SKM-1 (cell line): ENCODE data around the gene KCNIP4.

Experiments used
- DNase-seq: peaks from one replicate; lab custom pipeline; 2025; ENCODE audit not compliant: unreplicated experiment; lab: John Stamatoyannopoulos, UW

Gene KCNIP4

DNA sequence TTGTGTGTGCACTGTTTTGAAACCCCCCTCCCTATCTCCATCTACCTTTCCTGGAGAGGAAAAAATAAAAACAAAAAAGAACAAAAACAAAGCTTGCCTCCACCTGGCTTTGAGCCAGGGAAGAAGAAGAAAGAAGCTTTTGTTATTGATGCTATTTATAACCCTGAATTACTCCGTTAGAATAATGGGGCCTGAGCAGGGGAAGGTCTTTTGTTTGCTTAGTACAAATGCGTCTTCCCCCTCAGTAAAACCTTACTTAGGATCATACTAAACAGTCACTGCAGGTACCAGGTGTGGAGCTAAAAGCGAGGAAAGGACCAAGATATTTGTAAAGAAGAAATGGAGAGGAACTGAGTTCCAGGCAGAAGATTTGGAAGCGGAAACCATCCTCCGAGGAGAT lies 352.1 kb downstream of the KCNIP4 start:
- DNase-seq, result no peak

- no peak for DNase-seq
Observed at GRCh38 chr4:21593671-21594001, 354.9 kb downstream of the KCNIP4 start.

- DNase-seq, result no peak
Observed at GRCh38 chr4:21592970-21593670, 355.5 kb downstream of the KCNIP4 start.

GRCh38 chr4:21577056-21577455 lies 371.5 kb downstream of the KCNIP4 start:
- no peak for DNase-seq

DNA sequence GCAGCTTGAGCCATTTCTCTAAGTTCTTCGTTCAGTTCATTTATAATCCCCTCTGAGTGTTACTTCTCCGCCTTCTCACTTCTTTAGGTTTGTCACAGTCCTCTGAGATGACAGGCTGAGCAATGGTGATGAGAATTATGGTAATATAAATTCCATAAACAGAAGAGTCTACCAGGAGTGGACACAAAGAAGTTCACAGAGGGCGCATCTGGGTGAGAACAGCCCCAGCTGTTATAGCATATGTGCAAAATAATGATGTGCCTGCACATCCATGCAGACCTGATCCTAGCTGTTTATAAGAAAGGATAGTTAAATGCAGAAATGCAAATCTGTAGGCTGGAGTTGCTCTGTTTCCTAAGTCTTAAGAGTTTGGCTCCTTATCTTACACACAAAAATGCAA lies 377.5 kb downstream of the KCNIP4 start:
- DNase-seq, result no peak

GRCh38 chr4:21569638-21570037 lies 378.9 kb downstream of the KCNIP4 start:
- DNase-seq, result no peak

- DNase-seq, result no peak
Observed at GRCh38 chr4:21555083-21555482, 393.5 kb downstream of the KCNIP4 start.

GRCh38 chr4:21554500-21554899 lies 394.1 kb downstream of the KCNIP4 start:
- DNase-seq, result no peak

GRCh38 chr4:21554066-21554465 lies 394.5 kb downstream of the KCNIP4 start:
- DNase-seq, result no peak

GRCh38 chr4:21552455-21552854 lies 396.1 kb downstream of the KCNIP4 start:
- DNase-seq, result no peak

- no peak for DNase-seq
Observed at GRCh38 chr4:21544955-21545354, 403.6 kb downstream of the KCNIP4 start.

DNA sequence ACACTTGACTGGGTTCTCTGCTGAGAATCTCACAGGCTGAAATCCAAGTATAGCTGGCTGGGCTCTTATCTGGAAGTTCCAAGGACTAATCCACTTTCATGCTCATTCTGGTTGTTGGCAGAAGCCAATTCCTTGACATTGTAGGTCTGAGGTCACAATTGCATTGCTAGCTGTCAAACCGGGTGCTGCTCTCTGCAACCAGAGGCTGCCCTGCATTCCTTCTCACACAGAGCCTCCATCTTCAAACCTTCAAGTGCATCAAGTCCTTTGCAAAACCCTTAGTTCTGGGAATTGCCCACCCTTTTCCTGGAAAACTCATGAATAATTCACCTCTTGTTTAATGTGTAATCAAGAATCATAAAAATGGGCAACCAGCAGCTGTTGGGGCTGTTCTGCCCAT lies 404.2 kb downstream of the KCNIP4 start:
- DNase-seq, result no peak

DNA sequence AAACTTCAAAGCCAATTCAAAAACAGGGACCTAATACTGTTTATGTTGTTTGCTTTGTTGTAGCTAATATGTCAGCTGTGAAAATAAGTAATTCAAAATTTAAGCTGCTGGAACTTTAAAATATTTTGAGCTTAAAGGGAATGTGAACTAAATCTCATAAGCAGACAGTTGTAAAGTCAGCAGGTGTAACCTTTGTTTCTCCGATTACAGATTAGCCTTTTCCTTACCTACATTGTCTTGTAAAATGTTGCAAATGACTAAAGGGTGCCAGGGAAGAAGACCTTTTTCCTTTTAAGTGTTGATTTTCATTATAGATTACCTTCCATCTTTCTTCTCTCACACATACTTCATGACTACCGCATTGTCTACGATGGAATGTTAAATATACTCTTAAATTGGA lies 405.1 kb downstream of the KCNIP4 start:
- no peak for DNase-seq

GRCh38 chr4:21535898-21536297 lies 412.7 kb downstream of the KCNIP4 start:
- DNase-seq, result no peak

DNA sequence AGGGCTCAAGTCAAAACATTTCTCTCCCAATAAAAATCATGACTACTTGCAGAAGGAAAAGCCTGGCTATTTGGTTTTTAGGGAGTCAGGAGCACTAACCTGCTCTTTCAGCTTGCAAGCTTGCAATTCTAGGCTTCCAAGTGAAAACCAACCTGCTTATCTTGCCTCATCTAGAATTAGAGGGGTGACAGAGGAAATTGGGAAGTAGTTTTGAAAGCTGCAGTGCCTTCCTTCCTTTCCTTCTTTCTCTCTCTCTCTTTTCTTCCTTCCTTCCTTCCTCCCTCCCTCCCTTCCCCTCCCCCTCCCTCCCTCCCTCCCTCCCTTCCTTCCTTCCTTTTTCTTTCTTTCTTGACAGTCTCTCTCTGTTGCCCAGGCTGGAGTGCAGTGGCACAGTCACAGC lies 417.5 kb downstream of the KCNIP4 start:
- DNase-seq, result no peak

DNA sequence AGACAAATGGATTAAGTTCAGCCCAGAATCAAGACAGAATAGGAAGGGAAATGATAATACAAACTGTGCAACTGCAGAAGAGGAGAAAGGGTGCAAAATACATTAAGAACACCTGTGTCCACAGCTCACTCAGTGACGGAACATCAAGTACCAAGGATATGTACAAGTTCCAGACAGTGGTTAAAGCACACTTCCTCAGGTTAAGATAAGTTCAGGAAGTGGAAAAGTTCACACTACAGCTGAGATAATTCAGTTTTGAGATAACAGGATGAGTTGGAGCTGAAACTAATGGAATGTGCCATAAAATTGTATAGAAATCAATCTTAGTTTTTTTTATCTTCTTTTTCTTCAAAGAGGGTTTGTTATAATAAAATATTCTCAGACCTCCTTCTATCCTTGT lies 419.4 kb downstream of the KCNIP4 start:
- no peak for DNase-seq

DNA sequence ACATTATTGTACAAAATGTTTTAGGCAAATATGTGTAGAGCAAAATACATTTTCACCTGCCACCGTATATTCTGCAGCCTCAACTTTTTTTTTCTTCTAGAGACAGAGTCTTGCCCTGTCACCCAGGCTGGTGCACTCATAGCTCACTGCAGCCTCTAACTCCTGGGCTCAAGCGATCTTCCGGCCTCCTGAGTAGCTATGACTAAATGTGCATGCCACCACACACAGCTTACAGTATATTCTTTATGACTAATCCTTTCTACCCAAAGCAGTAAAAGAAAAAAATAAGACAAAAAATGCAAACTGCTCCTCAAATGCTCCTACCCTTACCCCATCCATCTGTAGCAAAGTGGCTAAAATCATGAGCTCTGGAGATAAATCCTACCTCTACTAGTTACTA lies 426.3 kb downstream of the KCNIP4 start:
- DNase-seq, result no peak

GRCh38 chr4:21517126-21517859 lies 431.3 kb downstream of the KCNIP4 start:
- no peak for DNase-seq

DNA sequence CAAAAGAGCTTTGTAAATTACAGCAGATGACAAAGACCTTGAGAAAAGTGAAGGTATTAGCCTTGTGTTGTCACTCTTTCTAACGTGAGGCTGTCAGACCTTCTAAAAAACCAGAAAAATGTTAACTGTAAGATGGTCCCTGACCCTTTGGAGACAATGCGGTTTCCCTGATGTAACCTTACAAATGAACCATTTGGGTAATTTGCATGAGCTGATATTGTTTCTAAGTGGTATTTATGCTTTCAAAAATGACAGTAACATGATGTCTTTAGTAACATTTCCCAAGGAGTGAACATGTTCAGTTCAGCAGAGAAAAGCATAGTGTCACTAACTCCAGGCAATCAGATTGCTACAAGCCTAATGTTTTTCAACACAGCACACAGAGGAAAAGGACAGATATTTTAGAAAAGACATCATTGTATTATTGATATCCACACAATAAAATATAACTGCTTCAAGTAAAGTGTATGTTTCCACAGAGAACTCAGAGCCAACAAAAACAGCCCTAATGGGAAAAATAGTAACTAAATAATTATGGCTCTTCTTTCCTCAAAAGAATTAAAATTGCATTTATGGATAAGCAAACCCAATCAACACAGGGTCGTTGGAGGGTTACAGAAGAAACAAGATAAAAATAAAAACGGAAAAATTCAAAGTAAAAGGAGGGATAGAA lies 434.4 kb downstream of the KCNIP4 start:
- no peak for DNase-seq

- DNase-seq, result peak; percentile 3
Observed at GRCh38 chr4:21512353-21512752, 436.2 kb downstream of the KCNIP4 start.

DNA sequence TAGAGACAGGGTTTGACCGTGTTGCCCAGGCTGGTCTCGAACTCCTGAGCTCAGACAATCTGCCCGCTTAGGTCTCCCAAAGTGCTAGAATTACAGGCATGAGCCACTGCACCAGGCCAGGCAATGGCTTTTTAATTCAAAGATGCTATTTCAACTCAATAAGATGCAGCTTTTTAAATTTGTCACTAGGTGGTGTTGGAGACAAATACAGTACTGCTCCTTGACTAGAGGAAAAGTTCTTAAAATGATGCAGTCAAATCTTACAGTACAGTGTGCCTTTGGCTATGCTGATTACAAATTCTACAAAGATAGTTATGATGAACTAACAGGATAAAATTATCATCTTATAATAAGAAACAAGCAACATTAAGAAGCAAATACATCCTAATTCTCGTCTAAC lies 441.1 kb downstream of the KCNIP4 start:
- no peak for DNase-seq

DNA sequence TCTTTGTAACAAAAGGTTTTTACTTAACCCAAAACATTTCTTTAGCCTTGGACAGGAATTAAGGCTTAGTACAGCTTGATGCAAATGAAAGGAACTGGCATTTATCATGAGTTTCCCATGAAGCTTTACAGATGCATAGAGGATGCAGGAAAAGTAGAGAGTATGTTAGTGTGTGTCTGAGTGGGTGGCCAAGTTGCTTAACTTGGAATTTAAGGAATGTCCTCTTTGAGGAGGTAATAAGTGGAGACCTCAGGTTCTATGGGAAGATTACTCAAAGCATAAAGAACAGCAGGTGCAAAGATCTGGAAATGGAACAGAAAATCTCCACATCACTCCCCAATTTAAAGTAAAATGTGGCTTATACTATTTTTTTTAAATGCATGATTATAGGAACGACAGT lies 457.9 kb downstream of the KCNIP4 start:
- no peak for DNase-seq
